ENCODE measurements around the gene NUDT15. TPM values are rescaled to one million over a fixed set of nuclear protein-coding genes. Genes with fewer than 3 reads are reported as not detected.

The NUDT15 gene
- total and polyA plus RNA-seq, 2 of the 8 experiments (the other 6 are each of a cell fraction or from before 2014, with no cell fraction given), result 37.8 to 65.9 TPM

GRCh38 chr13:48014359-48014758, 23.2 kb upstream of the NUDT15 start (continued):
- TF ChIP-seq SP2 (IDR thresholded peaks at IDR 0.05; ENCODE audit: low read length) (no peak), SAP30 (IDR thresholded peaks at IDR 0.05; ENCODE audit: insufficient read depth, insufficient replicate concordance, low read length) (no peak), POU5F1 (IDR thresholded peaks at IDR 0.05; ENCODE audit: low read depth, low read length) (no peak), HDAC2 (IDR thresholded peaks at IDR 0.05; ENCODE audit: borderline replicate concordance in 1 of 2, low read depth in 2 of 2, low read length in 2 of 2) (no peak), RFX5 (IDR thresholded peaks at IDR 0.05; ENCODE audit: borderline replicate concordance, low read depth, low read length) (no peak), SRF (IDR thresholded peaks at IDR 0.05; ENCODE audit: low read depth, low read length) (no peak)
